Upper lobe of left lung (tissue), 6 donors: ENCODE results near the gene SIRT3. TPM values are rescaled to one million over a fixed set of nuclear protein-coding genes. Genes with fewer than 3 reads are reported as not detected.

Experiments
- ATAC-seq, 2 donors: fragments of 200-7000 bp; cut with Tn5 transposase; one replicate each; pipeline ENCODE4 v1.9.1; 2022; ENCODE audit warnings: mild to moderate bottlenecking in 2 of 2, moderate library complexity in 2 of 2; ENCODE audit not compliant: low FRiP score in 2 of 2
- DNase-seq, 2 donors: peaks; one replicate each; pipeline ENCODE4 v3.0.0-alpha.2; 2019 to 2020
- H3K27ac ChIP-seq, 4 donors: fragments of 200-600 bp; sonication (generic); one replicate each; pipeline ENCODE4 v1.5.1; 2016 to 2019
- H3K27me3 ChIP-seq, 4 donors: fragments of 200-600 bp; sonication (generic); one replicate each; pipeline ENCODE4 v1.5.1; 2017 to 2019
- H3K36me3 ChIP-seq, 4 donors: fragments of 200-600 bp; sonication (generic); one replicate each; pipeline ENCODE4 v1.5.1; 2016 to 2019
- H3K4me1 ChIP-seq, 4 donors: fragments of 200-600 bp; sonication (generic); one replicate each; pipeline ENCODE4 v1.5.1; 2018 to 2019
- H3K4me3 ChIP-seq, 4 donors: fragments of 200-600 bp; sonication (generic); one replicate each; pipeline ENCODE4 v1.5.1; 2017 to 2019; ENCODE audit warnings: mild to moderate bottlenecking in 2 of 4, moderate library complexity in 1 of 4
- H3K9me3 ChIP-seq, 4 donors: fragments of 200-600 bp; sonication (generic); one replicate each; pipeline ENCODE4 v1.5.1; 2018 to 2019
- EP300 ChIP-seq, 4 donors: sonication (generic); formaldehyde crosslinking; IDR thresholded peaks; one replicate each; pipeline ENCODE4 v1.5.1; 2017; ENCODE audit warnings: antibody characterized with exemption in 4 of 4, control low read depth in 2 of 4
- POLR2A ChIP-seq, 4 donors: fragments of 450-650 bp; IDR thresholded peaks; one replicate each; pipeline ENCODE4 v1.5.1; 2016 to 2017; ENCODE audit warnings: antibody characterized with exemption in 4 of 4, mild to moderate bottlenecking in 2 of 4
- POLR2AphosphoS5 ChIP-seq, 2 donors: sonication (generic); formaldehyde crosslinking; IDR thresholded peaks; one replicate each; pipeline ENCODE4 v1.5.1; 2017; ENCODE audit warnings: antibody characterized with exemption in 2 of 2
- WGBS, 2 donors: methylation state at CpG; one replicate each; pipeline ENCODE4 v1.1.5; 2017 to 2018; 5-methylcytosine and 5-hydroxymethylcytosine counted together
- total RNA-seq, 6 donors: library from RNA; depleted of rRNA in 4 of 6; stranded (reverse); fragments of >200 nt in 4 of 6; gene quantifications; one replicate each; pipeline versions ENCODE4 v1.1.0 to v1.2.1, GENCODE V29; 2016 to 2021
- TF ChIP-seq, protein P1 (sequence below), 6 experiments: fragments of 450-650 bp in 4 of 6; fragments of 200-600 bp in 2 of 6; sonication (generic) in 2 of 6; IDR thresholded peaks; one replicate each; pipeline ENCODE4 v1.5.1; 2016 to 2019; ENCODE audit warnings: antibody characterized with exemption in 6 of 6
- donor health status: DM: no; HTN: no; CAD: no; lungs with moderate emphysema.
- donor health status: DM: no; HTN: yes; CAD: no; lungs with severe emphysema.

SIRT3 gene
- total RNA-seq, 6 donors from 2014 or later = 11.7 to 37.6 (median 24.0) TPM

DNA sequence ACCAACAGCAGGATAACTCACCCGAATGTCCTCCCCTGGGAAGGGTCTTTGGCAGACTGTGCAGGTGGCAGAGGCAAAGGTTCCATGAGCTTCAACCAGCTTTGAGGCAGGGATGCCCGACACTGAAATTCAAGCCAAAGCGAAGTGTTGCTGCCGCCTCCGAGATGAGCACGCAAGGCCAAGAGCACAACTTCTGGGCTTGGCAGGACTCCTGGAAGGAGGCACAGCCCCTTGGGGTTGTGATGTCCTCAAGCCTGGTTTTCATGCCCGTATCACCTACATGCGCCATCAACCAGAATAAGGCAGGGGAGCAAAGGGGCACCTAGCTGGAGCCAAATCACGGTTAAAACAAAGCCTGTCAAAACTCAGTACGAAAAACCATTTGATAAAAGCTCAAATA lies 5.7 kb downstream of the SIRT3 start:
- peaks cover 0 to 3% (median 2%) of the 10 kb centered on the region in 4 donors for H3K36me3 ChIP-seq
- WGBS, 2 donors = 97 to 98% methylated on average over 10 of the region's 10 CpGs
- no peaks in the 10 kb centered on the region for H3K27me3 ChIP-seq

DNA sequence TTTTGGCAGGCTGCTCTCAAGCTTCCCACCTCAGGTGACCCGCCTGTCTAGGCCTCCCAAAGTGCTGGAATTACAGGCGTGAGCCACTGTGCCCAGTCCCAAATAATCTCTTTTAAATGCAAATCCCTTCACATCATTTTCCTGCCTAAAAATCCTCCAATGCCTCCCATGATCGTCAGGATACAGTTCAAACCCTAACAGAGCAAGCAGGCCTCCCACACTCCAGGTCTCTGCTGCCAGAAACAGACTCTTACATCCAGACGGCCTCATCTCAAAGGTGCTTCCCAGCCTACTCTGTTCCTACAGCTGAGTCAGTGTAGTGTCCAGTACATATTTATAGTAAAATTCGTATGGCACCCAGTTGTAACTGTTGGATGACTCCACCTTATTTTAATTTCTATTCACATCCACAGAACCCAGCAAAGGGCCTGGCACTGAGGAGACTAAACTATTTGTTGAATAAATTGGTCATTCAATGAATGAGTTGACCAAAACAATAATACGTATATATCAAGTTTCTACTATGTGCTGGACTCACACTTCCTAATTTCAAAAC lies 8.2 kb downstream of the SIRT3 start:
- no peak for ATAC-seq
- Histone ChIP-seq H3K4me3 (no peak overlapping the region), H3K27ac (no peak overlapping the region), H3K9me3 (no peaks in the 10 kb centered on the region), H3K27me3 (no peaks in the 10 kb centered on the region), H3K4me1 (peaks cover 0 to 3% (median 0%) of the 10 kb centered on the region in 4 donors), H3K36me3 (peaks cover 0 to 4% (median 2%) of the 10 kb centered on the region in 4 donors)
- WGBS, 2 donors = 82 to 93% methylated on average over 6 of the region's 6 CpGs
- DNase-seq = no peak
- TF ChIP-seq POLR2A (IDR thresholded peaks at IDR 0.05) (no peak), EP300 (IDR thresholded peaks at IDR 0.05) (no peak), POLR2AphosphoS5 (IDR thresholded peaks at IDR 0.05) (no peak)
- TF ChIP-seq, protein P1, sequence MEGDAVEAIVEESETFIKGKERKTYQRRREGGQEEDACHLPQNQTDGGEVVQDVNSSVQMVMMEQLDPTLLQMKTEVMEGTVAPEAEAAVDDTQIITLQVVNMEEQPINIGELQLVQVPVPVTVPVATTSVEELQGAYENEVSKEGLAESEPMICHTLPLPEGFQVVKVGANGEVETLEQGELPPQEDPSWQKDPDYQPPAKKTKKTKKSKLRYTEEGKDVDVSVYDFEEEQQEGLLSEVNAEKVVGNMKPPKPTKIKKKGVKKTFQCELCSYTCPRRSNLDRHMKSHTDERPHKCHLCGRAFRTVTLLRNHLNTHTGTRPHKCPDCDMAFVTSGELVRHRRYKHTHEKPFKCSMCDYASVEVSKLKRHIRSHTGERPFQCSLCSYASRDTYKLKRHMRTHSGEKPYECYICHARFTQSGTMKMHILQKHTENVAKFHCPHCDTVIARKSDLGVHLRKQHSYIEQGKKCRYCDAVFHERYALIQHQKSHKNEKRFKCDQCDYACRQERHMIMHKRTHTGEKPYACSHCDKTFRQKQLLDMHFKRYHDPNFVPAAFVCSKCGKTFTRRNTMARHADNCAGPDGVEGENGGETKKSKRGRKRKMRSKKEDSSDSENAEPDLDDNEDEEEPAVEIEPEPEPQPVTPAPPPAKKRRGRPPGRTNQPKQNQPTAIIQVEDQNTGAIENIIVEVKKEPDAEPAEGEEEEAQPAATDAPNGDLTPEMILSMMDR (IDR thresholded peaks at IDR 0.05) = no peak

More for the DNA sequence above, 5.7 kb downstream of the SIRT3 start:
- peaks cover 6 to 8% (median 7%) of the 10 kb centered on the region in 4 donors for H3K4me1 ChIP-seq
- TF ChIP-seq EP300 (IDR thresholded peaks at IDR 0.05) (no peak), POLR2A (IDR thresholded peaks at IDR 0.05) (no peak), POLR2AphosphoS5 (IDR thresholded peaks at IDR 0.05) (no peak)
- TF ChIP-seq, protein P1 (IDR thresholded peaks at IDR 0.05) = no peak
- no peak overlapping the region for H3K4me3 ChIP-seq
- ATAC-seq (no peak), DNase-seq (no peak)
- no peak overlapping the region for H3K27ac ChIP-seq
- no peaks in the 10 kb centered on the region for H3K9me3 ChIP-seq

DNA sequence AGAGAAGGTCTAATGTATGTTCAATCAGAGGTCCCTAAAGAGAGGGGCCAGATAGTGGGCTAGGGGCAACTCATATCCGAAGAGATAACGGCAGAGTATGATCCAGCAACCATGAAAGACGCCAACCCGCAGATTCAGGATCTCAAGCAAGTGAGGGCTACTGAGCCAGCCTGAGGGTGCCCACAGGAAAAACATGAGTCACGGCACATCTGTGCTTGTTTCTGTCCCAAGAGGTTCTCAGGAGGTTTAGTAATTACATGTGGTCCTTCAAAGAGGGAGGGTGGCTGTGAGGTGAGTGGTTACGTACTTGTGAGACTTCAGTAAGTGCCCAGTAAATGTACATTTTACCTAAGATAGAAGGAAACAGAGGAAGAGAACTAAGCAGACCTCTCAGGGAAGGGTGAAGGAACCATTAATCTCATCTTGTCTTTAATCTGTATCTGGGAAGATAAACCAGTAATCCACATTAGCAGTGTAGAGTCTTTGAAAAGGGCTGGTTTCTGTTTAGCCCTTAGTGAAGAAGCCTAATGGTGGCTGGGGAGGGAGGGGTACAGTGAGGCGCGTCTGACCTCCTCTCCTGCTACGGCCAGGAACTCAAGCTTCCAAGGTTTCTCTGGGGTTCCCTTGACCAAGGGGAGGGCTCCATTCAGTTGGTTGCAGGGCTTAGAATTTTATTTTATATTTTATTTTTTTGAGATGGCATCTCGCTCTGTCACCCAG lies 10.2 kb downstream of the SIRT3 start:
- peak overlapping the region; percentile 32 to 58 (median 52) for H3K27ac ChIP-seq
- ATAC-seq (peak; percentile 26 to 86), DNase-seq (peak in 1 of 2 donors; percentile 79)
- H3K4me3 ChIP-seq = no peak overlapping the region
- H3K4me1 ChIP-seq = peaks cover 0 to 3% (median 0%) of the 10 kb centered on the region in 4 donors
- 75 to 77% methylated on average over 10 of the region's 10 CpGs for WGBS, 2 donors
- H3K27me3 ChIP-seq = no peaks in the 10 kb centered on the region
- H3K36me3 ChIP-seq = peaks cover 0 to 4% (median 0%) of the 10 kb centered on the region in 4 donors
- TF ChIP-seq POLR2AphosphoS5 (IDR thresholded peaks at IDR 0.05) = no peak
- TF ChIP-seq EP300 (IDR thresholded peaks at IDR 0.05) = no peak
- peak in 1 of 4 donors; percentile 9 for TF ChIP-seq POLR2A (IDR thresholded peaks at IDR 0.05)
- no peaks in the 10 kb centered on the region for H3K9me3 ChIP-seq

DNA sequence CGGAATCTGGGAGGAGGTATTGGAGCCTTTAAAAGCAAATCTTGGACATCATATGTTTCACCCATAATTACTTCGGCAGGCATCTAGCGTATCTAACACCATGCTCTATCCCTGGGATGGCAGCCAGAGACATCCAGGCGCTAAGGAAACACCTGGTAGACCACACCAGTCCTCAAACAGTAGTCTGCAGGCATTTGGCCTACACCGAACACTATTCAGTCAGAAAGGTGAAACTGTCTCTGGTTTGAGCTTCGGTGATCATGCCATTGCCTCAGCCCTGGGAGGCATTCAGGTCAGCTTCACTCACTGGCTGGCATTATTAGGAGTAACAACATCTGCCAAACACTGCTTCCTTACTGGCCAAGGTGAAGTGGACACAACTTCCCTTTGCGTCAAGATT lies 11.7 kb downstream of the SIRT3 start:
- no peak for DNase-seq
- TF ChIP-seq POLR2AphosphoS5 (IDR thresholded peaks at IDR 0.05) = no peak
- no peak for TF ChIP-seq EP300 (IDR thresholded peaks at IDR 0.05)
- TF ChIP-seq, protein P1 (IDR thresholded peaks at IDR 0.05) = no peak
- TF ChIP-seq POLR2A (IDR thresholded peaks at IDR 0.05) = no peak
- ATAC-seq = no peak
- H3K4me3 ChIP-seq = no peak overlapping the region
- peaks cover 0 to 4% (median 0%) of the 10 kb centered on the region in 4 donors for H3K36me3 ChIP-seq
- H3K4me1 ChIP-seq = peaks cover 0 to 3% (median 0%) of the 10 kb centered on the region in 4 donors
- no peaks in the 10 kb centered on the region for H3K9me3 ChIP-seq
- 81% methylated on average over 7 of the region's 7 CpGs for WGBS, 2 donors
- H3K27ac ChIP-seq = no peak overlapping the region
- H3K27me3 ChIP-seq = no peaks in the 10 kb centered on the region

DNA sequence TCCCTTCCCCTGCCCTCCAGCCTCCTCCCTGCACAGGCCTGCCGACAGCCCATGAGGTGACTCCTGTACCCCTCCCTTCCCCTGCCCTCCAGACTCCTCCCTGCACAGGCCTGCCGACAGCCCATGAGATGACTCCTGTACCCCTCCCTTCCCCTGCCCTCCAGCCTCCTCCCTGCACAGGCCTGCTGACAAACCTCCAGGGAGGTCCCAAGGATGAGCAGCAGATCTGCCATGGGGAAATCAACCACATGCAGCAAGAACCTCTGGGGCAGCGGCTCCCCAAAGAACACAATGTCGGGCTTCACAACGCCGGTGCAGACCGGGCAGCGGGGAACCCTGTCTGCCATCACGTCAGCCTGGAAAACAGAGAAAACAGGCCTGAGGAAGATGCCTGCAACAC lies 12.3 kb downstream of the SIRT3 start:
- 94% methylated on average over 7 of the region's 9 CpGs for WGBS, 2 donors
- H3K27ac ChIP-seq = no peak overlapping the region
- H3K4me1 ChIP-seq = peaks cover 0 to 3% (median 0%) of the 10 kb centered on the region in 4 donors
- H3K36me3 ChIP-seq = peaks cover 0 to 9% (median 2%) of the 10 kb centered on the region in 4 donors
- ATAC-seq (no peak), DNase-seq (no peak)
- no peak overlapping the region for H3K4me3 ChIP-seq
- TF ChIP-seq POLR2A (IDR thresholded peaks at IDR 0.05) (no peak), POLR2AphosphoS5 (IDR thresholded peaks at IDR 0.05) (no peak), EP300 (IDR thresholded peaks at IDR 0.05) (no peak)
- TF ChIP-seq, protein P1 (IDR thresholded peaks at IDR 0.05) = no peak
- H3K9me3 ChIP-seq = no peaks in the 10 kb centered on the region
- no peaks in the 10 kb centered on the region for H3K27me3 ChIP-seq
